PC-9 (cell line): ENCODE data around the gene S100A8. TPM values are rescaled to one million over a fixed set of nuclear protein-coding genes. Genes with fewer than 3 reads are reported as not detected.

ENCODE experiments used
- BruUV-seq: library from RNA; stranded (reverse); fragments of 400-500 nt; replicated peaks from 2 replicates; lab custom pipeline; 2021; lab: Mats Ljungman, UMichigan
- CTCF ChIA-PET: fragments of 300-600 bp; sonication (Branson Sonifier 250); formaldehyde crosslinking; loops from one replicate; lab custom pipeline; 2022; ENCODE audit warnings: antibody characterized with exemption; lab: Charles Lee
- POLR2A ChIA-PET: fragments of 300-600 bp; sonication (Branson Sonifier 250); formaldehyde crosslinking; loops from one replicate; lab custom pipeline; 2022; ENCODE audit warnings: antibody characterized with exemption; ENCODE audit not compliant: unreplicated experiment; lab: Charles Lee
- DNase-seq, 2 experiments: peaks; one replicate each; pipeline versions ENCODE4 v3.0.0 to v3.0.0-alpha.2; 2015 to 2022; ENCODE audit warnings: mixed read lengths in 1 of 2
- H2AFZ ChIP-seq: fragments of 200-600 bp; sonication (generic); 2 replicates; pipeline ENCODE4 v1.8.1; 2017; ENCODE audit warnings: antibody characterized with exemption
- H3F3A ChIP-seq: fragments of 200-600 bp; sonication (generic); 2 replicates; pipeline ENCODE4 v1.8.1; 2017; ENCODE audit warnings: antibody characterized with exemption, mild to moderate bottlenecking, low read depth; ENCODE audit not compliant: insufficient read depth
- H3K27ac ChIP-seq: fragments of 200-600 bp; sonication (generic); 2 replicates; pipeline ENCODE4 v1.6.1; 2016; ENCODE audit warnings: mixed run types
- H3K27me3 ChIP-seq: fragments of 200-600 bp; sonication (generic); 2 replicates; pipeline ENCODE4 v1.6.1; 2016; ENCODE audit warnings: low read depth, mixed run types; ENCODE audit not compliant: insufficient read depth
- H3K36me3 ChIP-seq: fragments of 200-600 bp; sonication (generic); 2 replicates; pipeline ENCODE4 v1.6.1; 2016; ENCODE audit warnings: low read depth, mixed run types
- H3K4me1 ChIP-seq: fragments of 200-600 bp; sonication (generic); replicated peaks from 2 replicates; pipeline ENCODE4 v1.6.1; 2016; ENCODE audit warnings: mixed run types; ENCODE audit not compliant: insufficient read depth
- H3K4me2 ChIP-seq: fragments of 200-600 bp; sonication (generic); 2 replicates; pipeline ENCODE4 v1.6.1; 2017; ENCODE audit warnings: mixed run types
- H3K4me3 ChIP-seq: fragments of 200-600 bp; sonication (generic); 2 replicates; pipeline ENCODE4 v1.6.1; 2016; ENCODE audit warnings: mixed run types
- H3K79me2 ChIP-seq: fragments of 200-600 bp; sonication (generic); 2 replicates; pipeline ENCODE4 v1.6.1; 2017; ENCODE audit warnings: low read depth, mixed run types
- H3K9me2 ChIP-seq: fragments of 200-600 bp; sonication (generic); 2 replicates; pipeline ENCODE4 v1.8.1; 2017; ENCODE audit warnings: mild to moderate bottlenecking; ENCODE audit not compliant: insufficient read depth
- H3K9me3 ChIP-seq: fragments of 200-600 bp; sonication (generic); 2 replicates; pipeline ENCODE4 v1.8.1; 2016; ENCODE audit warnings: low read depth; ENCODE audit not compliant: insufficient read depth
- H4K20me1 ChIP-seq: fragments of 200-600 bp; sonication (generic); 2 replicates; pipeline ENCODE4 v1.8.1; 2017; ENCODE audit not compliant: insufficient read depth
- EZH2 ChIP-seq: fragments of 200-600 bp; sonication (generic); IDR thresholded peaks from 2 replicates; pipeline ENCODE4 v1.8.0; 2017; ENCODE audit warnings: antibody characterized with exemption, low read depth
- intact Hi-C: fragments of 100-400 bp; cut with micrococcal nuclease; formaldehyde crosslinking; loops from one replicate; pipeline ENCODE4 v1.10.0; 2022; ENCODE audit not compliant: unreplicated experiment
- total RNA-seq: library from RNA; stranded (reverse); gene quantifications from 2 replicates; pipeline ENCODE4 v1.2.3, GENCODE V29; 2021
- TF ChIP-seq, protein P1 (sequence below): fragments of 200-600 bp; sonication (generic); conservative IDR thresholded peaks from 2 replicates; pipeline ENCODE4 v1.6.1; 2017; ENCODE audit warnings: mixed run types, antibody characterized with exemption, mild to moderate bottlenecking, moderate library complexity

The S100A8 gene
- total RNA-seq, 1 experiment from 2014 or later, result not detected

- Histone ChIP-seq H3K4me2 (no peak overlapping the region), H3K4me3 (no peak overlapping the region), H3K4me1 (no peaks in the 10 kb centered on the region), H3K79me2 (no peaks in the 10 kb centered on the region), H3F3A (no peaks in the 10 kb centered on the region), H3K36me3 (no peaks in the 10 kb centered on the region), H3K9me2 (0 out of 2 replicates have a peak, but pooled peaks cover 4% of the 10 kb centered on the region), H2AFZ (no peak overlapping the region), H3K9me3 (no peaks in the 10 kb centered on the region), H4K20me1 (no peaks in the 10 kb centered on the region), H3K27me3 (peaks cover 50% of the 10 kb centered on the region), H3K27ac (no peak overlapping the region)
- TF ChIP-seq, protein P1, sequence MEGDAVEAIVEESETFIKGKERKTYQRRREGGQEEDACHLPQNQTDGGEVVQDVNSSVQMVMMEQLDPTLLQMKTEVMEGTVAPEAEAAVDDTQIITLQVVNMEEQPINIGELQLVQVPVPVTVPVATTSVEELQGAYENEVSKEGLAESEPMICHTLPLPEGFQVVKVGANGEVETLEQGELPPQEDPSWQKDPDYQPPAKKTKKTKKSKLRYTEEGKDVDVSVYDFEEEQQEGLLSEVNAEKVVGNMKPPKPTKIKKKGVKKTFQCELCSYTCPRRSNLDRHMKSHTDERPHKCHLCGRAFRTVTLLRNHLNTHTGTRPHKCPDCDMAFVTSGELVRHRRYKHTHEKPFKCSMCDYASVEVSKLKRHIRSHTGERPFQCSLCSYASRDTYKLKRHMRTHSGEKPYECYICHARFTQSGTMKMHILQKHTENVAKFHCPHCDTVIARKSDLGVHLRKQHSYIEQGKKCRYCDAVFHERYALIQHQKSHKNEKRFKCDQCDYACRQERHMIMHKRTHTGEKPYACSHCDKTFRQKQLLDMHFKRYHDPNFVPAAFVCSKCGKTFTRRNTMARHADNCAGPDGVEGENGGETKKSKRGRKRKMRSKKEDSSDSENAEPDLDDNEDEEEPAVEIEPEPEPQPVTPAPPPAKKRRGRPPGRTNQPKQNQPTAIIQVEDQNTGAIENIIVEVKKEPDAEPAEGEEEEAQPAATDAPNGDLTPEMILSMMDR, result no peak
- no peak for TF ChIP-seq EZH2
- intact Hi-C loops, result no loop called here
- no TSS peak for BruUV-seq
- POLR2A ChIA-PET, result no interaction called here
- CTCF ChIA-PET, result no interaction called here
- DNase-seq, result no peak
These were observed 37.9 kb upstream of the S100A8 start for GRCh38 chr1:153428791-153429190.

DNA sequence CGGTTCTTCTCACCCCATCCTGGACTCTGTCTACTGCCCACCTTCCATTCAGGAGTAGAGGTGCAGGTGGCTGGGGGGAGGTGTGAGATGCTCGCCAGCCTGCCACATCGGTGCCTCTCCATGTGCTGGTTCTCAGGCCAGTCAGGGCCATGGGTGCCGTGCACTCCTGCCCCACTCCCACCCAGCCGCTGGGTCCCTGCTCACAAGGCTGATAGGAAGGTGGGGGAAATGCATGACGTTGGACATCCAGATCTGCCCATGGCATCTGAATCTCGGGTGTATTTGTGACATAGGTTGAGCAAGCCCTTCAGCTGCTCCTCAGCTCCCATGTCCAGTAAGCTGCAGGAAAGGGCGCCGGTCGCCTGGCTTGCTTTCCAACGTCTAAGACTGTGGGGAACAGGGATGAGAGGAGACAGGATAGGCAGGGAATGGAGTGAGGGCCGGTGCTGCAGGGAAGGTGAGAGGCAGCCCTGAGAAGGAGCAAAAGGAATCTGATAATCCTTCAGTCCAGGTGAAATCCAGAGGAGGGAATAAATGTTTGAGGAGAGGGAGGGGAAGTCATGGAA is 37.3 kb upstream of the S100A8 start:
- Histone ChIP-seq H3F3A (no peaks in the 10 kb centered on the region), H4K20me1 (no peaks in the 10 kb centered on the region), H2AFZ (no peak overlapping the region), H3K4me1 (no peaks in the 10 kb centered on the region), H3K27ac (no peak overlapping the region), H3K79me2 (no peaks in the 10 kb centered on the region), H3K4me3 (no peak overlapping the region), H3K9me3 (no peaks in the 10 kb centered on the region), H3K27me3 (peaks cover 47% of the 10 kb centered on the region), H3K9me2 (0 out of 2 replicates have a peak, but pooled peaks cover 4% of the 10 kb centered on the region), H3K36me3 (no peaks in the 10 kb centered on the region), H3K4me2 (no peak overlapping the region)
- no peak for DNase-seq
- POLR2A ChIA-PET, result no interaction called here
- CTCF ChIA-PET, result no interaction called here
- TF ChIP-seq, protein P1, result no peak
- TF ChIP-seq EZH2, result no peak
- intact Hi-C loops, result no loop called here
- BruUV-seq, result no TSS peak

GRCh38 chr1:153426809-153427208 is 35.9 kb upstream of the S100A8 start:
- no peaks in the 10 kb centered on the region for H3K9me3 ChIP-seq
- no peaks in the 10 kb centered on the region for H4K20me1 ChIP-seq
- no peaks in the 10 kb centered on the region for H3K36me3 ChIP-seq
- H3K9me2 ChIP-seq, result 0 out of 2 replicates have a peak, but pooled peaks cover 4% of the 10 kb centered on the region
- H3K27ac ChIP-seq, result no peak overlapping the region
- no peaks in the 10 kb centered on the region for H3K79me2 ChIP-seq
- H3K27me3 ChIP-seq, result peaks cover 47% of the 10 kb centered on the region
- no peak overlapping the region for H3K4me2 ChIP-seq
- H3K4me1 ChIP-seq, result no peaks in the 10 kb centered on the region
- ChIA-PET CTCF (no interaction called here), POLR2A (no interaction called here)
- no peak overlapping the region for H2AFZ ChIP-seq
- BruUV-seq, result no TSS peak
- no peaks in the 10 kb centered on the region for H3F3A ChIP-seq
- TF ChIP-seq EZH2, result no peak
- TF ChIP-seq, protein P1, result no peak
- intact Hi-C loops, result no loop called here
- no peak overlapping the region for H3K4me3 ChIP-seq
- DNase-seq, result no peak
